Renal cortical epithelial cell (primary cell): ENCODE data around the gene IRF2. TPM values are rescaled to one million over a fixed set of nuclear protein-coding genes. Genes with fewer than 3 reads are reported as not detected.
A peak's percentile ranks its signal among the peaks of the same experiment; 100 is the strongest.

Experiments used
- DNase-seq: peaks from one replicate; pipeline ENCODE4 v3.0.0-alpha.2; 2011; ENCODE audit warnings: low read depth
- total RNA-seq: library from RNA; depleted of rRNA; stranded (reverse); fragments of >200 nt; gene quantifications from 2 replicates; pipeline ENCODE4 v1.2.3, GENCODE V29; 2014

The IRF2 gene
- total RNA-seq, 1 donor from 2014 or later: 33.3 TPM

- no peak for DNase-seq
Observed at GRCh38 chr4:184450743-184451535, 23.4 kb downstream of the IRF2 start.

- DNase-seq: peak; percentile 36
Observed at GRCh38 chr4:184450045-184450444, 24.3 kb downstream of the IRF2 start.

GRCh38 chr4:184448821-184449220, 25.5 kb downstream of the IRF2 start:
- DNase-seq: peak; percentile 54

GRCh38 chr4:184448141-184448540, 26.2 kb downstream of the IRF2 start:
- no peak for DNase-seq

- no peak for DNase-seq
Observed at GRCh38 chr4:184447664-184448063, 26.7 kb downstream of the IRF2 start.

- DNase-seq: no peak
Observed at GRCh38 chr4:184446132-184446658, 28.2 kb downstream of the IRF2 start.

GRCh38 chr4:184444953-184445309, 29.4 kb downstream of the IRF2 start:
- no peak for DNase-seq

- peak; percentile 9 for DNase-seq
Observed at GRCh38 chr4:184444215-184444952, 30.0 kb downstream of the IRF2 start.

GRCh38 chr4:184443318-184443717, 31.0 kb downstream of the IRF2 start:
- DNase-seq: no peak

- no peak for DNase-seq
Observed at GRCh38 chr4:184442314-184442635, 32.1 kb downstream of the IRF2 start.

GRCh38 chr4:184441461-184442313, 32.7 kb downstream of the IRF2 start:
- DNase-seq: no peak

- DNase-seq: no peak
Observed at GRCh38 chr4:184440595-184441358, 33.6 kb downstream of the IRF2 start.

GRCh38 chr4:184439856-184440594, 34.3 kb downstream of the IRF2 start:
- DNase-seq: peak; percentile 57

GRCh38 chr4:184439386-184439785, 35.0 kb downstream of the IRF2 start:
- no peak for DNase-seq

GRCh38 chr4:184438375-184438774, 36.0 kb downstream of the IRF2 start:
- no peak for DNase-seq

GRCh38 chr4:184437565-184438265, 36.6 kb downstream of the IRF2 start:
- no peak for DNase-seq

GRCh38 chr4:184434501-184435066, 39.8 kb downstream of the IRF2 start:
- no peak for DNase-seq

- DNase-seq: no peak
Observed at GRCh38 chr4:184434021-184434420, 40.3 kb downstream of the IRF2 start.

- DNase-seq: no peak
Observed at GRCh38 chr4:184433258-184433892, 41.0 kb downstream of the IRF2 start.
